Effector memory CD4-positive, alpha-beta T cell (primary cell): ENCODE data around the gene DOCK3.
"Not testable (repeated sequence)": the region's sequence is repeated elsewhere in the genome, so short reads cannot be mapped to it uniquely, and the experiment has no call there.

Source experiments
- DNase-seq, 3 donors: peaks; one replicate each; pipeline ENCODE4 v3.0.0-alpha.2; 2020
- H3K27ac ChIP-seq: 2 replicates; pipeline ENCODE4 v1.7.0; 2013; ENCODE audit warnings: mild to moderate bottlenecking, low read length, moderate library complexity; ENCODE audit not compliant: insufficient read depth, poor library complexity, severe bottlenecking
- H3K27me3 ChIP-seq: replicated peaks from 2 replicates; pipeline ENCODE4 v1.7.0; 2013; ENCODE audit warnings: mild to moderate bottlenecking, low read length; ENCODE audit not compliant: insufficient read depth, control insufficient read depth, poor library complexity, severe bottlenecking
- H3K36me3 ChIP-seq: 2 replicates; pipeline ENCODE4 v1.7.0; 2013; ENCODE audit warnings: mild to moderate bottlenecking, low read length, moderate library complexity; ENCODE audit not compliant: control insufficient read depth, insufficient read depth
- H3K4me1 ChIP-seq: 2 replicates; pipeline ENCODE4 v1.7.0; 2013; ENCODE audit warnings: low read length, mild to moderate bottlenecking; ENCODE audit not compliant: control insufficient read depth, insufficient read depth, poor library complexity, severe bottlenecking
- H3K4me3 ChIP-seq: 2 replicates; pipeline ENCODE4 v1.7.0; 2013; ENCODE audit warnings: low read length, low read depth, mild to moderate bottlenecking; ENCODE audit not compliant: insufficient read depth, poor library complexity, severe bottlenecking
- H3K9me3 ChIP-seq: 2 replicates; pipeline ENCODE4 v1.7.0; 2013; ENCODE audit warnings: mild to moderate bottlenecking, low read length, moderate library complexity; ENCODE audit not compliant: control insufficient read depth

The DOCK3 gene

GRCh38 chr3:50850639-50851511, 176.1 kb downstream of the DOCK3 start:
- no peak for DNase-seq
- Histone ChIP-seq H3K27me3 (no peaks in the 10 kb centered on the region), H3K36me3 (no peaks in the 10 kb centered on the region), H3K9me3 (no peaks in the 10 kb centered on the region), H3K27ac (no peak overlapping the region), H3K4me1 (no peaks in the 10 kb centered on the region), H3K4me3 (no peak overlapping the region)

GRCh38 chr3:50853936-50854335, 179.2 kb downstream of the DOCK3 start:
- DNase-seq: no peak
- Histone ChIP-seq H3K27me3 (no peaks in the 10 kb centered on the region), H3K9me3 (no peaks in the 10 kb centered on the region), H3K27ac (no peak overlapping the region), H3K4me1 (no peaks in the 10 kb centered on the region), H3K36me3 (no peaks in the 10 kb centered on the region), H3K4me3 (no peak overlapping the region)

GRCh38 chr3:50862221-50862620, 187.5 kb downstream of the DOCK3 start:
- H3K27ac ChIP-seq: no peak overlapping the region
- H3K4me3 ChIP-seq: no peak overlapping the region
- no peaks in the 10 kb centered on the region for H3K9me3 ChIP-seq
- no peak for DNase-seq
- no peaks in the 10 kb centered on the region for H3K36me3 ChIP-seq
- no peaks in the 10 kb centered on the region for H3K27me3 ChIP-seq
- H3K4me1 ChIP-seq: no peaks in the 10 kb centered on the region

- Histone ChIP-seq H3K4me1 (no peaks in the 10 kb centered on the region), H3K27me3 (no peaks in the 10 kb centered on the region), H3K36me3 (no peaks in the 10 kb centered on the region), H3K27ac (no peak overlapping the region), H3K9me3 (no peaks in the 10 kb centered on the region), H3K4me3 (no peak overlapping the region)
- DNase-seq: no peak
These were observed 198.8 kb downstream of the DOCK3 start for GRCh38 chr3:50873376-50874157.

GRCh38 chr3:50874876-50875275, 200.1 kb downstream of the DOCK3 start:
- not testable (repeated sequence) for H3K4me3 ChIP-seq, H3K4me1 ChIP-seq, H3K27ac ChIP-seq, DNase-seq, H3K9me3 ChIP-seq, H3K27me3 ChIP-seq, H3K36me3 ChIP-seq

- Histone ChIP-seq H3K36me3 (no peaks in the 10 kb centered on the region), H3K9me3 (no peaks in the 10 kb centered on the region), H3K27me3 (no peaks in the 10 kb centered on the region), H3K27ac (no peak overlapping the region), H3K4me3 (no peak overlapping the region), H3K4me1 (no peaks in the 10 kb centered on the region)
- DNase-seq: no peak
These were observed 202.2 kb downstream of the DOCK3 start for GRCh38 chr3:50876947-50877346.

- H3K27ac ChIP-seq, H3K9me3 ChIP-seq, H3K4me3 ChIP-seq, H3K27me3 ChIP-seq, DNase-seq, H3K4me1 ChIP-seq, H3K36me3 ChIP-seq: not testable (repeated sequence)
These were observed 208.0 kb downstream of the DOCK3 start for GRCh38 chr3:50882733-50883132.

- DNase-seq: no peak
- Histone ChIP-seq H3K36me3 (no peaks in the 10 kb centered on the region), H3K9me3 (no peaks in the 10 kb centered on the region), H3K27me3 (no peaks in the 10 kb centered on the region), H3K27ac (no peak overlapping the region), H3K4me1 (no peaks in the 10 kb centered on the region), H3K4me3 (no peak overlapping the region)
These were observed 209.0 kb downstream of the DOCK3 start for GRCh38 chr3:50883755-50884154.

GRCh38 chr3:50885070-50885850, 210.5 kb downstream of the DOCK3 start:
- Histone ChIP-seq H3K27ac (no peak overlapping the region), H3K9me3 (no peaks in the 10 kb centered on the region), H3K36me3 (no peaks in the 10 kb centered on the region), H3K4me1 (no peaks in the 10 kb centered on the region), H3K27me3 (no peaks in the 10 kb centered on the region), H3K4me3 (no peak overlapping the region)
- DNase-seq: no peak
